ENCODE measurements around the gene WLS.

GRCh38 chr1:68143633-68144032 is 88.7 kb downstream of the WLS start:
- TF ChIP-seq, protein P1, sequence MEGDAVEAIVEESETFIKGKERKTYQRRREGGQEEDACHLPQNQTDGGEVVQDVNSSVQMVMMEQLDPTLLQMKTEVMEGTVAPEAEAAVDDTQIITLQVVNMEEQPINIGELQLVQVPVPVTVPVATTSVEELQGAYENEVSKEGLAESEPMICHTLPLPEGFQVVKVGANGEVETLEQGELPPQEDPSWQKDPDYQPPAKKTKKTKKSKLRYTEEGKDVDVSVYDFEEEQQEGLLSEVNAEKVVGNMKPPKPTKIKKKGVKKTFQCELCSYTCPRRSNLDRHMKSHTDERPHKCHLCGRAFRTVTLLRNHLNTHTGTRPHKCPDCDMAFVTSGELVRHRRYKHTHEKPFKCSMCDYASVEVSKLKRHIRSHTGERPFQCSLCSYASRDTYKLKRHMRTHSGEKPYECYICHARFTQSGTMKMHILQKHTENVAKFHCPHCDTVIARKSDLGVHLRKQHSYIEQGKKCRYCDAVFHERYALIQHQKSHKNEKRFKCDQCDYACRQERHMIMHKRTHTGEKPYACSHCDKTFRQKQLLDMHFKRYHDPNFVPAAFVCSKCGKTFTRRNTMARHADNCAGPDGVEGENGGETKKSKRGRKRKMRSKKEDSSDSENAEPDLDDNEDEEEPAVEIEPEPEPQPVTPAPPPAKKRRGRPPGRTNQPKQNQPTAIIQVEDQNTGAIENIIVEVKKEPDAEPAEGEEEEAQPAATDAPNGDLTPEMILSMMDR (conservative IDR thresholded peaks at IDR 0.05; ENCODE audit: low read depth in 2 of 2): no peak
- no peak for TF ChIP-seq EZH2 (IDR thresholded peaks at IDR 0.05; ENCODE audit: low read depth, unreplicated experiment)
- no peak for TF ChIP-seq JUNB (IDR thresholded peaks at IDR 0.05; ENCODE audit: unreplicated experiment)
- no peak for TF ChIP-seq REST (IDR thresholded peaks at IDR 0.05; ENCODE audit: unreplicated experiment)
